Common myeloid progenitor, CD34-positive (primary cell): ENCODE data around the gene SAFB2.

Experiments
- CTCF ChIA-PET: fragments of 350-600 bp; sonication (Branson Sonifier 250); formaldehyde crosslinking; loops from one replicate; lab custom pipeline; 2021; ENCODE audit warnings: antibody characterized with exemption; lab: Charles Lee
- POLR2A ChIA-PET: fragments of 350-600 bp; sonication (Branson Sonifier 250); formaldehyde crosslinking; loops from one replicate; lab custom pipeline; 2021; ENCODE audit warnings: antibody characterized with exemption; lab: Charles Lee
- DNase-seq, 3 donors: peaks; one replicate each; pipeline versions ENCODE4 v3.0.0 to v3.0.0-alpha.2; 2013
- H3K27ac ChIP-seq, 2 experiments: 1 replicate in 1 of 2; 2 replicates in 1 of 2; pipeline ENCODE4 v1.7.0; 2013; ENCODE audit warnings: inconsistent platforms in 2 of 2, low read length in 2 of 2, mild to moderate bottlenecking in 2 of 2, low read depth in 1 of 2, moderate library complexity in 1 of 2; ENCODE audit not compliant: severe bottlenecking in 2 of 2, insufficient read depth in 1 of 2, poor library complexity in 1 of 2
- H3K27me3 ChIP-seq, 5 experiments: replicated peaks in 2 of 5; 1 replicate in 3 of 5; 2 replicates in 2 of 5; pipeline versions ENCODE4 v1.6.1 to v1.7.0; 2013; ENCODE audit warnings: low read length in 4 of 5, mild to moderate bottlenecking in 2 of 5, moderate library complexity in 2 of 5, inconsistent platforms in 1 of 5; ENCODE audit not compliant: insufficient read depth in 5 of 5, control insufficient read depth in 4 of 5
- H3K36me3 ChIP-seq, 4 experiments: 1 replicate in 2 of 4; 2 replicates in 2 of 4; pipeline versions ENCODE4 v1.6.1 to v1.7.0; 2013; ENCODE audit warnings: low read length in 3 of 4, control low read depth in 1 of 4, mild to moderate bottlenecking in 1 of 4; ENCODE audit not compliant: control insufficient read depth in 4 of 4, insufficient read depth in 4 of 4
- H3K4me1 ChIP-seq, 4 experiments: 1 replicate in 3 of 4; 2 replicates in 1 of 4; pipeline versions ENCODE4 v1.6.1 to v1.7.1; 2013; ENCODE audit warnings: low read length in 3 of 4, mild to moderate bottlenecking in 3 of 4, control low read depth in 1 of 4, inconsistent platforms in 1 of 4, moderate library complexity in 1 of 4; ENCODE audit not compliant: control insufficient read depth in 4 of 4, insufficient read depth in 4 of 4; ENCODE audit errors: control extremely low read depth in 1 of 4
- H3K4me3 ChIP-seq, 7 experiments: 1 replicate in 4 of 7; 2 replicates in 3 of 7; pipeline versions ENCODE4 v1.5.1 to v1.7.0; 2013; ENCODE audit warnings: mild to moderate bottlenecking in 7 of 7, low read length in 6 of 7, moderate library complexity in 6 of 7, inconsistent platforms in 2 of 7, low read depth in 2 of 7, control low read depth in 1 of 7; ENCODE audit not compliant: insufficient read depth in 4 of 7, control insufficient read depth in 1 of 7; ENCODE audit errors: extremely low read depth in 1 of 7
- H3K9me3 ChIP-seq, 5 experiments: 1 replicate in 4 of 5; 2 replicates in 1 of 5; pipeline versions ENCODE4 v1.6.1 to v1.7.1; 2013; ENCODE audit warnings: low read length in 4 of 5, mild to moderate bottlenecking in 2 of 5, inconsistent platforms in 1 of 5, low read depth in 1 of 5, moderate library complexity in 1 of 5; ENCODE audit not compliant: control insufficient read depth in 4 of 5, insufficient read depth in 2 of 5; ENCODE audit errors: control extremely low read depth in 1 of 5
- WGBS: methylation state at CpG from one replicate; pipeline ENCODE4 v1.1.5; 2013; ENCODE audit not compliant: insufficient coverage; 5-methylcytosine and 5-hydroxymethylcytosine counted together

Gene SAFB2

GRCh38 chr19:5664515-5664914 lies 41.9 kb upstream of the SAFB2 start:
- no peaks in the 10 kb centered on the region for H3K27me3 ChIP-seq
- no peak overlapping the region for H3K4me3 ChIP-seq
- H3K4me1 ChIP-seq: no peaks in the 10 kb centered on the region
- H3K9me3 ChIP-seq: no peaks in the 10 kb centered on the region
- no peak for DNase-seq
- 100% methylated on average over 2 of the region's 2 CpGs for WGBS
- no peak overlapping the region for H3K27ac ChIP-seq
- ChIA-PET CTCF (interaction anchor here (1.4 to 1.5 kb wide), 2 partner anchors 14 to 22 kb away, joined by 3 to 4 read pairs; no protein-coding TSS in a partner anchor), POLR2A (no interaction called here)
- peaks cover 29 to 94% (median 70%) of the 10 kb centered on the region in 4 experiments for H3K36me3 ChIP-seq

- ChIA-PET POLR2A (interaction anchor here (0.7 kb wide), 1 partner anchor 64 kb away, joined by 3 read pairs; no protein-coding TSS in a partner anchor), CTCF (interaction anchor here (1.5 kb wide), 1 partner anchor 23 kb away, joined by 4 read pairs; no protein-coding TSS in a partner anchor)
- no peaks in the 10 kb centered on the region for H3K4me1 ChIP-seq
- H3K27ac ChIP-seq: no peak overlapping the region
- no peak for DNase-seq
- WGBS: 100% methylated on average over 13 of the region's 17 CpGs
- peaks cover 31 to 89% (median 68%) of the 10 kb centered on the region in 4 experiments for H3K36me3 ChIP-seq
- no peaks in the 10 kb centered on the region for H3K9me3 ChIP-seq
- no peaks in the 10 kb centered on the region for H3K27me3 ChIP-seq
- H3K4me3 ChIP-seq: no peak overlapping the region
Measured at GRCh38 chr19:5663904-5664303, 41.3 kb upstream of the SAFB2 start.

GRCh38 chr19:5661483-5661882 lies 38.9 kb upstream of the SAFB2 start:
- WGBS: 98% methylated on average over 39 of the region's 42 CpGs
- Histone ChIP-seq H3K27me3 (no peaks in the 10 kb centered on the region), H3K9me3 (no peaks in the 10 kb centered on the region), H3K36me3 (peaks cover 38 to 85% (median 60%) of the 10 kb centered on the region in 4 experiments), H3K27ac (no peak overlapping the region), H3K4me1 (no peaks in the 10 kb centered on the region), H3K4me3 (no peak overlapping the region)
- ChIA-PET CTCF (no interaction called here), POLR2A (interaction anchor here (0.9 kb wide), 1 partner anchor 10 kb away, joined by 3 read pairs; no protein-coding TSS in a partner anchor)
- DNase-seq: no peak

- POLR2A ChIA-PET: no interaction called here
- Histone ChIP-seq H3K27ac (no peak overlapping the region), H3K4me1 (no peaks in the 10 kb centered on the region), H3K36me3 (peaks cover 29 to 90% (median 65%) of the 10 kb centered on the region in 4 experiments), H3K4me3 (no peak overlapping the region), H3K27me3 (no peaks in the 10 kb centered on the region), H3K9me3 (no peaks in the 10 kb centered on the region)
- DNase-seq: no peak
- WGBS: no CpG with 5 or more reads among the region's 5 CpGs
- CTCF ChIA-PET: interaction anchor here (1.7 kb wide), 1 partner anchor 15 kb away, joined by 3 read pairs; no protein-coding TSS in a partner anchor
Measured at GRCh38 chr19:5655412-5655811, 32.8 kb upstream of the SAFB2 start.

- 92% methylated on average over 4 of the region's 5 CpGs for WGBS
- peaks cover 26 to 89% (median 64%) of the 10 kb centered on the region in 4 experiments for H3K36me3 ChIP-seq
- H3K4me3 ChIP-seq: no peak overlapping the region
- no peaks in the 10 kb centered on the region for H3K4me1 ChIP-seq
- no peak overlapping the region for H3K27ac ChIP-seq
- DNase-seq: no peak
- CTCF ChIA-PET: interaction anchor here (0.8 to 1.7 kb wide), 2 partner anchors 16 to 34 kb away, joined by 3 read pairs; no protein-coding TSS in a partner anchor
- POLR2A ChIA-PET: interaction anchor here (1.0 kb wide), 1 partner anchor 20 kb away, joined by 4 read pairs; no protein-coding TSS in a partner anchor
- H3K9me3 ChIP-seq: no peaks in the 10 kb centered on the region
- no peaks in the 10 kb centered on the region for H3K27me3 ChIP-seq
Measured at GRCh38 chr19:5654931-5655330, 32.4 kb upstream of the SAFB2 start.

- ChIA-PET CTCF (no interaction called here), POLR2A (no interaction called here)
- no peak overlapping the region for H3K27ac ChIP-seq
- 98% methylated on average over 10 of the region's 10 CpGs for WGBS
- no peaks in the 10 kb centered on the region for H3K27me3 ChIP-seq
- no peaks in the 10 kb centered on the region for H3K4me1 ChIP-seq
- no peaks in the 10 kb centered on the region for H3K9me3 ChIP-seq
- H3K4me3 ChIP-seq: no peak overlapping the region
- no peak for DNase-seq
- peaks cover 24 to 89% (median 67%) of the 10 kb centered on the region in 4 experiments for H3K36me3 ChIP-seq
Measured at GRCh38 chr19:5652261-5652660, 29.7 kb upstream of the SAFB2 start.

GRCh38 chr19:5651361-5651760 lies 28.8 kb upstream of the SAFB2 start:
- Histone ChIP-seq H3K4me1 (no peaks in the 10 kb centered on the region), H3K4me3 (no peak overlapping the region), H3K27me3 (no peaks in the 10 kb centered on the region), H3K27ac (peak overlapping the region in 1 of 2 experiments; percentile 0), H3K36me3 (peaks cover 23 to 89% (median 70%) of the 10 kb centered on the region in 4 experiments), H3K9me3 (no peaks in the 10 kb centered on the region)
- ChIA-PET CTCF (interaction anchor here (1.1 to 1.5 kb wide), 2 partner anchors 13 to 30 kb away, joined by 3 read pairs; no protein-coding TSS in a partner anchor), POLR2A (no interaction called here)
- DNase-seq: no peak
- WGBS: 98% methylated on average over 5 of the region's 5 CpGs
